ENCODE measurements around the gene NEAT1.

Gene NEAT1

GRCh38 chr11:65390099-65390941, 32.3 kb upstream of the NEAT1 start:
- no peak for DNase-seq

- DNase-seq, result no peak
Measured at GRCh38 chr11:65390996-65391395, 31.6 kb upstream of the NEAT1 start.

- DNase-seq, result no peak
Measured at GRCh38 chr11:65392186-65392829, 30.3 kb upstream of the NEAT1 start.

GRCh38 chr11:65392899-65393298, 29.7 kb upstream of the NEAT1 start:
- no peak for DNase-seq

- no peak for DNase-seq
Measured at GRCh38 chr11:65393513-65394079, 29.0 kb upstream of the NEAT1 start.

- DNase-seq, result no peak
Measured at GRCh38 chr11:65394125-65394536, 28.5 kb upstream of the NEAT1 start.

- no peak for DNase-seq
Measured at GRCh38 chr11:65395961-65396530, 26.6 kb upstream of the NEAT1 start.

- no peak for DNase-seq
Measured at GRCh38 chr11:65396769-65397745, 25.5 kb upstream of the NEAT1 start.

- DNase-seq, result no peak
Measured at GRCh38 chr11:65398362-65398910, 24.2 kb upstream of the NEAT1 start.

- DNase-seq, result no peak
Measured at GRCh38 chr11:65399249-65399648, 23.3 kb upstream of the NEAT1 start.

GRCh38 chr11:65399845-65400244, 22.8 kb upstream of the NEAT1 start:
- DNase-seq, result no peak

GRCh38 chr11:65400307-65401072, 22.1 kb upstream of the NEAT1 start:
- no peak for DNase-seq

GRCh38 chr11:65401073-65401802, 21.4 kb upstream of the NEAT1 start:
- DNase-seq, result no peak

- no peak for DNase-seq
Measured at GRCh38 chr11:65401803-65402248, 20.8 kb upstream of the NEAT1 start.

GRCh38 chr11:65402790-65403189, 19.8 kb upstream of the NEAT1 start:
- DNase-seq, result no peak

- DNase-seq, result no peak
Measured at GRCh38 chr11:65403607-65404121, 18.9 kb upstream of the NEAT1 start.

GRCh38 chr11:65404210-65404609, 18.4 kb upstream of the NEAT1 start:
- DNase-seq, result no peak

- DNase-seq, result no peak
Measured at GRCh38 chr11:65404638-65405339, 17.8 kb upstream of the NEAT1 start.

GRCh38 chr11:65410936-65411680, 11.5 kb upstream of the NEAT1 start:
- no peak for DNase-seq

All from midbrain (tissue), 1 donor.